Activated CD4-positive, alpha-beta T cell treated with anti-CD3 and anti-CD28 coated beads, Interleukin-2, amount 50 U/mL, for 16 hours (primary cell): ENCODE measurements around the gene TTC24.
"Not testable (repeated sequence)": the region's sequence is repeated elsewhere in the genome, so short reads cannot be mapped to it uniquely, and the experiment has no call there.

Experiments
- DNase-seq: peaks from one replicate; pipeline ENCODE4 v3.0.0-alpha.2; 2020

TTC24 gene

DNA sequence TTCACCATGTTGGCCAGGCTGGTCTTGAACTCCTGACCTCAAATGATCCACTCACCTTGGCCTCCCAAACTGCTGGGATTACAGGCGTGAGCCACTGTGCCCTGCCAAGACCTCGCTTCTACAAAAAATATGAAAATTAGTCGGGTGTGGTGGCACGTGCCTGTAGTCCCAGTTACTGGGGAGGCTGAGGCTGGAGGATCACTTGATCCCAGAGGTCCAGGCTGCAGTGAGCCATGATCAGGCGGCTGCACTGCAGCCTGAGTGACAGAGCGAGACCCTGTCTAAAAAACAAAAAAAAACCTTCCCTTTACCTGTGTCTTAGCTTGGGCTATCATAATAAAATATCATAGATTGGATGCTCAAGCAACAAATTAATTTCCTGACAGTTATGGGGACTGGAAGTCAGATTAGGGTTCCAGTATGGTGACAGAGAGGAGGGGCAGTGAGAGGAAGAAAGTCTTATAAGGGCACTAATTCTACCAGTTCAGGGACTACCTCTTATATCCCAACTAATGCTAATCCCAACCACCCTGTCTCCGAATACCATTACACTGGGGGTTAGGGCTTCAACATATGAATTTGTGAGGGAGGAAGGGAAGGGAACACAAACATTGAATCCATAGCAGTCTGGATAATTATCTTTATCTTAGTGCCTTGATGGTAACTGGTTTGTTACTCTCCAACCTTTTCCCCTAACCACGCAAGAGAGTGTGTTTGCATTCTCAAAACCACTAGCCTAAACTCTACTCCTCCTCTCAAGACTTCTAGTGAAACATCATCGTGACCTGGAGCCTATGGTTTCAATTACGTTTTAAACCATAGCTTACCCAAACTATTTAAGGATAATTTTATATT is 11.0 kb downstream of the TTC24 start:
- no peak for DNase-seq

DNA sequence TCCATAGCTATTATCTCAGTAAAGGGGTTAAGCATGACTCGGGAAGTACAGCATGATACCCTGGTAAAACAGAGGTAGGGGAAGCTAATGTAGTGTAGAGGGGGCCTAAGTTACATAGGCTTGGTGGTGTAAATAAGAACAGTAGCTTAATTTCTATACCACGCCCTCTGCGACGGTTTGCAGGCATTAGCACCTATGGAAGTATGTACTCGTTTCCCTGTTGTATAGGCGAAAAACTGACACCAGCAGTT is 11.6 kb downstream of the TTC24 start:
- DNase-seq, result no peak

DNA sequence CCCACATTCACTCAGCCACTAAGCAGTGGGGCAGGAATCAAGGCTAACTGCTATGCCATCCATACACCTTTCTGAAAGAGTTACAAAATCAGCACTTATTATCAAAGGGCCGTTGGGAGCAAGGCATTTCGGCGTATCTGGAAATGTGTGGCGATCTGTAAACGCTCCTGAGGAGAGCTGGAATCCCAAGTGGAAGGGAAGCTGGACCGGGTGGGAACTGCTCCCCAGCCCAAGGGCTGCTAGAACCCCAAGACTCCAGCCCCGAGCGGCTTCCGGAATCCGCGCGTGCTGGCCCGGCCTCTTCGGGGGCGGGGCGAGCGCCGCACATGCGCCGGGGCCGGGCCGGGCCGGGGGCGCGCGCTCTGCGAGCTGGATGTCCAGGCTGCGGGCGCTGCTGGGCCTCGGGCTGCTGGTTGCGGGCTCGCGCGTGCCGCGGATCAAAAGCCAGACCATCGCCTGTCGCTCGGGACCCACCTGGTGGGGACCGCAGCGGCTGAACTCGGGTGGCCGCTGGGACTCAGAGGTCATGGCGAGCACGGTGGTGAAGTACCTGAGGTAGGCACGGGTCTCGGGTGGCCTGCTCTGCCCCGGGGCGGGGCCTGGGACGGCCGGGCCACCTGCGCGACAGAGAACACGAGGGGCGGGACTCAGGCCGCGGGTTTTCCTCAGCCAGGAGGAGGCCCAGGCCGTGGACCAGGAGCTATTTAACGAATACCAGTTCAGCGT is 12.1 kb downstream of the TTC24 start, which contains the start of gene NAXE:
Gene NAXE (plus strand): TSS at position 345 of the 726 bp plus-strand sequence. CDS start 29 bp downstream, at position 374.
- DNase-seq, result peak; percentile 74

DNA sequence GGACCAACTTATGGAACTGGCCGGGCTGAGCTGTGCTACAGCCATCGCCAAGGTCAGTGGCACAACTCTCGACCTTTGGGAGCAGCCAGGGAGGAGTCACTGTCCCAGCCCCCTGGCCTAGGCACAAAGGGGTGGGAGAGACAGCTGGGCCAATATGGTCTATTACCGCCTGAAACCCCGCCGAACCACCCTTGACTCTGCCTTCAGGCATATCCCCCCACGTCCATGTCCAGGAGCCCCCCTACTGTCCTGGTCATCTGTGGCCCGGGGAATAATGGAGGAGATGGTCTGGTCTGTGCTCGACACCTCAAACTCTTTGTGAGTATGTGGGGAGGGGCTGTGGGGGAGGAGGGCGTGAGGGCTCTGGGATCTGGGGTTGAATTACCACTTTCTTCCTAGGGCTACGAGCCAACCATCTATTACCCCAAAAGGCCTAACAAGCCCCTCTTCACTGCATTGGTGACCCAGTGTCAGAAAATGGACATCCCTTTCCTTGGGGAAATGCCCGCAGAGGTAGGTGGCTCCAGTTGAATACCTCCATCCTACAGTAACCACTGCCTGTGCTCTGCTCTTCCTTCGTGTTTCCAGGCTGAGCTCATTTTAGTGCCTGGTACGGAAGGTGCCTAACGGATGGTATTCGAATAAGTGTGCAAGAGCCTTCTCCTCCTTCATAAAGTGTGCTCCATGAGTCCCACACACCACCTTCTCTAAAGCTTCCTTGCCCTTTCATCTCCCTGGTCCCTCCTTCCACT is 12.8 kb downstream of the TTC24 start:
- no peak for DNase-seq

DNA sequence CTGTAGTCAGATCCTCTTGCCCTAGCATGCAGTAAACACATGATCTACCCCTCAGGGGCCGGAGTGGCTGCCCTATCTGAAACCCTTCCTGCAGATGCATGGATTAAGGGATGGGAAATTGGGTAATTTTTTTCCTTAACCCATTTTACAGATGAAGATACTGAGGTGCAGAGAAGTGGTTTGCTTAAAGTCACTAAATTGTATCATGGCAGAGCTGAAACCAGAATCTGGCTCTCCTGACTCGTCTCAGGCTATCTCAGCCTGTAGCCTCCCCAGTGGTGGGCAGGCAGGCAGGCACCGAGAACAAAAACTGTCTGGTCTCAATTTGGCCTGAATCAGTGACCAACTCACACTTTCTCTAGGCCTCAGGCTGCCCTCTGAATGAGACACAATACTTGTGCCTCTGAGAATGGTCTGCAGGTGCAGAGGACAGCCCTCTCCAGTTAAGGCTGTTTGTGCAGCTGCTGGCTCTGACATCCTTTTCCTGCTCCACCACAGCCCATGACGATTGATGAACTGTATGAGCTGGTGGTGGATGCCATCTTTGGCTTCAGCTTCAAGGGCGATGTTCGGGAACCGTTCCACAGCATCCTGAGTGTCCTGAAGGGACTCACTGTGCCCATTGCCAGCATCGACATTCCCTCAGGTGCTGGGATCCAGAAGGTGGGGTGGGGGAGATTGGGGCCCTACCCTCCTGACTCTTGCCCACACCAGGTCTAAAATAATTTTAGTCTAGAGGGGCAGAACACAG is 13.6 kb downstream of the TTC24 start:
- no peak for DNase-seq

DNA sequence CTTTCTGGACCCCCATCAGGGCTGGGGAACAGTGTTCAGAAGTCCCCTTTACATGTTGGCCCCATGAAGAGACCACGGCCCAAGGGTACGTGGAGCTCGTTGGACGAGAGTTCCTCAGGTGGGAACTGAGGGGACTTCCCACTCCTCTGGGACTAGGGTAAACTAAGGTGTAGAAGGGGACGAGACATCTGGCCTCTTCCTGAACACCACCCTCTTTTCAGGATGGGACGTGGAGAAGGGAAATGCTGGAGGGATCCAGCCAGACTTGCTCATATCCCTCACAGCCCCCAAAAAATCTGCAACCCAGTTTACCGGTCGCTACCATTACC is 14.1 kb downstream of the TTC24 start:
- no peak for DNase-seq

DNA sequence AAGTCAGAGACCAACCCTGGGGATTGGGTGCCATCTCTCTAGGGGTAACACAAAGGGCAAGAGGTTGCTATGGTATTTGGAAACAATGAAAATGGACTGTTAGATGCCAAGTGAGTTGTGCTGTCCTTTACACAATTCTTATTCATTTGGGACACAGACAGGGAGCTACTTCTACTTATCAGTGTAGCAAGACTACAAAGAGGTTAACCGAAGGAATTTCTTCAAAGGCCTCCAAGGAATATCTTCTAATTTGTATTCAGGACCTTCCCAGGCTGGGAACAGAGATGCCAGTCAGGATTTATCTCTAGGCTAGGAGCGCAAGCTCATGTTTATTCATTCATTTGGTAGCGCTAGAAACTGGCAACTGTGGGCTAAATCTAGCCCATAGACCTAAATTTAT is 14.7 kb downstream of the TTC24 start:
- no peak for DNase-seq

DNA sequence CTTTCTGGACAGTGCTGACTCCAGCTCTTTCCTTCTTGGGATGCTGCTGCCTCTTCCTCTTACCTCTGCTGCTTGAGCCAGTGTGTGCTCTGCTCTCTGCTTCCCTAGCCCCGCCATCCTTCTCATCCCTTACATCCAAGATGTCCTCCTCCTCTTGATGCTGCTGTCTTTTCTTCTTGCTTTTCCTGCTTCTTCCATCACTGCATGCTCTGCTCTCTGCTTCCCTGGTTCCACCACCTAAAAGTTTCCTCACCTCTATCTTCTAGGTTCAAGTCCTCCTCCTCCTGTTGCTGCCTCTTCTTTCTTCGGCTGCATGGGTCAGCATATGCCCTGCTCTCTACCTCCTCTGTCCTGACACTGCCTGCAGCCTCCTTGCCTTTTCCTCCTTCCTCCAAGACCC is 15.5 kb downstream of the TTC24 start:
- DNase-seq, result no peak

DNA sequence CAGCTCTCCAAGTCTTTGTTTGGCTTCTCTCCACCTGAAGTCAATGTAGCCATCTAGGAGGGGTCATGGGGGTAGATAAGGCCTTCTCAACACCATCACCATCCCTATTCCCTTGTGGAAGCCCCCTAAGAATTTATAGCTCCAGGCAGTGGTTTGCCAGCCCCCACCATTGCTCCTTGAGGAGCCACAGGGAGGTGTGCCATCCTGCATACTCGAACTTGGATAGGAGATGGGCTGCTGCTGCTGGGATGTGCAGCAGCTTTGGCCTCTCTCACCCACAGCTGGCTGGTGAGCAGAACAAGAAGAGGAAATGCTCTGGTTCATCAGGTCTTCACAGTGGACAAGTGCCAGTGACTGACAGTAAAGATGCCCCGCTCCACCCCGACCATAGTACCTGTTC is 16.9 kb downstream of the TTC24 start:
- no peak for DNase-seq

DNA sequence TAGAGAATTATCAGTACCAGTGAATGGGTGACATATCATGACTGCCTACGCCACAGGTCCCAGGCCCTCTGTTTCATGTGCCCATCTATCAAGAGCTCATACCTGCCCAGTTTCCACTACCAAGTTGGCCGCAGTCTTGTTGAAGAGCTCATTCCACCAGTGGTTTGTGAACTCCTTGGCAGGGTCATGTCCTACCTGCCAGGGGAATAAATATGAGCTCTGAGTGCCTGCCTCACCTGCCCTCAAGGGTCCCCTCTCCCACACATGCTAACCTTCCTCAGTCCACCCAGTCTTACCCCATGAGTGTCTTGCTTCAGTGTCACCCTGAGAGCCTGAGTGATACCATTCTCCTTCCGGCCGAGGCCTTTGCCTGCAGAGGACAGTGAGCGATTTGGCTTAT is 18.6 kb downstream of the TTC24 start:
- DNase-seq, result no peak

DNA sequence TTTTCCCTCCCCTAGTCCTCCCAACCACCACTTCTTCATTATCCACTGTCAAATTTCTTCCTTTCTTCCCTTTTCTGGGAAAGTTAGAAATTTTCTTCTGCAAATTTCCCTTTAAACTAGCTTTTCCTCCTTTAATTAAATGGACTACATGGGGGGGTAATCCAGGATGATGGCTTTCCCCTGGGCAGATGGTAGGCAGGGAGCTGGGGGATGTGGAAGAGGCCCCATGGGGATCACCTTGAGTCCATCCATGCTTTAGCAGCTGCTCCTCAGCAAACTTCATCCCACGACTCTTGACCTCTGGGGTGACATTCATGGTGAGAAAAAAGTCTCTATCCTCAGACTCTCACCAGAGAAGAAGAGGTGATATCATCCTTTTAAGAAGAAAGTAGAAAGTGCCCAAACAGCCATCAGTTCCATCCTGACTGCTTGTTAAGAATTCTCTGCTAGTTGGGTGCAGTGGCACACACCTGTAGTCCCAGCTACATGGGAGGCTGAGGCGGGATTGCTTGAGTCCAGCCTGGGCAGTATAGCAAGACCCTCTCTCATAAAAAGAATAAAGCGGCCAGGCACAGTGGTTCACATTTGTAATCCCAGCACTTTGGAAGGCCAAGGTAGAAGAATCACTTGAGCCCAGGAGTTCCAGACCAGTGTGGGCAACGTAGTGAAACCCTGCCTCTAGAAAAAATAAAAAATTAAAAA is 19.4 kb downstream of the TTC24 start:
- DNase-seq, result no peak

DNA sequence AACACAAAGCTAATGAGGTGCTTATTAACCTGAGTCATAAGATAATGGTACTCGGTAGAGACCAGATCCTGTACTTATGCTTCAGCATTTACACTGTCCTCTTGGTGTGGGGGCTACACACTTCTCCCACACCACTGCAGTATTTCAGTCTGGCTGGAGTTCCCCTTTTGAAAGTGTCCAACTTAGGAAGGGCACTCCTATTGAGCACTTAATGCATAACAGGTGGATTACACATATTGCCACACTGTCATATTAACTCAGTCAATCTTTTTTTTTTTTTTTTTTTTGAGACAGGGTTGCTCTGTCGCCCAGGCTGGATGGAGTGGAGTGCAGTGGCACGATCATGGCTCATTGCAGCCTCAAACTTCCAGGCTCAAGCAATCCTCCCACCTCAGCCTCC is 20.3 kb downstream of the TTC24 start:
- DNase-seq, result peak; percentile 58

DNA sequence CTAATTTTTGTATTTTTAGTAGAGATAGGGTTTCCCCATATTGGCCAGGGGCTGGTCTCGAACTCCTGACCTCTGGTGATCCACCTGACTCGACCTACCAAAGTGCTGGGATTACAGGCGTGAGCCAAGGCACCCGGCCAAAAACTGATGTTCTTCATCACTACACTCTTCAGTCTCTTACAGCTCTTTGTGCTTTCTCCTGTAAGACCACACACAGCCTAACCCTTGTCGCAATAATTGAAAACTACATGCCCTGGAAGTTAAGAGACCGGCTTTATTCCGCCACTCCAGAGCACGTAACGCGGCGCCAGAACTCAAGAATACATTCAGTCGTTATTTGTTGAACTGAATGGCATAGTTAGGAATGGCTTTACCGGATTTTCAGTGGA is 21.2 kb downstream of the TTC24 start:
- no peak for DNase-seq

DNA sequence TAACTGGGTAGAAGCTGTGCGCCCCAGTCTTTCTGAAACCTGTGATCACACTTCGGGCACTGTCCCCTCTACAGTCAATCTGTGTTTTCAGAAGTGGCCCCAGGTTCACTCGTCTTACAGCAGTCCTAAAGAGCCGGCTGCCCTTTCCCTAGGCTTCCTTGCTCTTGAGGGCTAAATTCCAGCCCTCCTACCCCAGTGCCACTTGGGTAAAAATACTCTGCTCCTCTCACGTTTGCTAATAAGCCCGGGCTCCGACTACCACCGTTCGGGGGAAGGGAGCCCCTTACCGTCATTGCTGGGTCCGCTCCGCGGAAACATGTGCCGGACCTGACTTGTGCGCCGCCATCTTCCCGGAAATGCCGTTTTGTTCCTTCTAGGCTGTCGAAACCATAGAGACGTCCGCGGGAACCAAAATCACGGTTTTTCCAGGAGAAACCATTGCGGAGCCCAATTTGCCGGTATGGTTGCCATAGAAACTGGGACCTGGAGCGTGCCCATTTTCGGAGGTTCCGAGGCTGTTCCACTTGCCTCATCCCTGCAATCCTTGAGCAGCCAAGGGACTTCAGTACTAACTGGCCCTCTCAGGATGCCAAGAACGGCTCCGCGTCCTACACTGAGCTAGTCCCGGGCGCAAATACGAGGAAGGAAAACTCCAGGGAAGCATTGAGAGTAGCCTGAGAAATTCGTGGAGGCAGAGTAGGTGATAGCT is 21.8 kb downstream of the TTC24 start, which contains the start of gene GPATCH4:
Gene GPATCH4 (minus strand): TSS at position 358 of the 709 bp plus-strand sequence.
- peak; percentile 89 for DNase-seq

DNA sequence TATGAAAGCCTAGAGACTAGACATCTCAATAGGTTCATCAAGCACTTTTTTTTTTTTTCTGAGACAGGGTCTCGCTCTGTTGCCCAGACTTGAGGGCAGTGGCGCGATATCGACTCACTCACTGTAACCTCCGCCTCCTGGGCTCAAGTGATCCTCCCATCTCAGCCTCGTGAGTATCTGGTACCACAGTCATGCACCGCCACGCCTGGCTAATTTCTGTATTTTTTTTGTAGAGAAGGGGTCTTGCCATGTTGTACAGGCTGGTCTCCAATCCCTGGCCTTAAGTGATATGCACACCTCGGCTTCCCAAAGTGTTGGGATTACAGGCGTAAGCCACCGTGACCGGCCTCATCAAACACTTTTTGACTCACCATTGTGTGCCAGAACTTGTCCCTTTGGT is 22.4 kb downstream of the TTC24 start:
- no peak for DNase-seq

DNA sequence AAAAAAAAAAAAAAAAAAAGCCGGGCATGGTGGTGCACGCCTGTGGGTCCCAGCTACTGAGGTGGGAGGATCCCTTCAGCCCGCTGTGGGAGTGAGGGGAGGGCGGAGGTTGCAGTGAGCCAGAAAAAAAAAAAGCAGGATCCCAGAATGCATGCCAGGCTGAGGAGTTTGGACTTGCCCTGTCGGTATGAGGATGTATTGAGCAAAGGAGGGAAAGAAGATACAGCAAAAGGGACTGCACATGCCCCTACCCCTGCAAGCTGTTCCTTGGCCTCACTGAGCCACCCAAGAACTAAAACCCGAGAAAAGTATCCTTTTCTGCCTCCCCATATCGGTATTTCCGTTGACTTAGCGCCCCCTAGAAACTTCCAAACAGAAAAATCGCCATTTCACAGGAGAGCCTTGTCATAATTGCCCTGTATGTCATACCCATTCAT is 23.1 kb downstream of the TTC24 start:
- peak; percentile 36 for DNase-seq

DNA sequence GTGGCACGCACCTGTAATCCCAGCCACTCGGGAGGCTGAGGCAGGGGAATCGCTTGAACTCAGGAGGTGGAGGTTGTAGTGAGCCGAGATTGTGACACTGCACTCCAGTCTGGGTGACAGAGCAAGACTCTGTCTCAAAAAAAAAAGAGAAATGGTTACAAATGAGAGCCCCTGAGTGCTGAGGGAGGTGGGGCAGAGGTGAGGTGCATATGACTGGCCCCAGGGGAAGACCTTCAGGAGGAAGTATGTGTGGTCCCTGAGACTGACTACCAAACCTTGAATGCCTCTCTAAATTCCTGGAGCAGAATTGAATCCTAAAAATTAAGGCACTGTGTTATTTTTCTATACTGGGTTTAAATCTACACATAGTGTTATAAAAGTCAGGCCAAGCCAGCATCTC is 27.8 kb downstream of the TTC24 start:
- DNase-seq, result not testable (repeated sequence)

DNA sequence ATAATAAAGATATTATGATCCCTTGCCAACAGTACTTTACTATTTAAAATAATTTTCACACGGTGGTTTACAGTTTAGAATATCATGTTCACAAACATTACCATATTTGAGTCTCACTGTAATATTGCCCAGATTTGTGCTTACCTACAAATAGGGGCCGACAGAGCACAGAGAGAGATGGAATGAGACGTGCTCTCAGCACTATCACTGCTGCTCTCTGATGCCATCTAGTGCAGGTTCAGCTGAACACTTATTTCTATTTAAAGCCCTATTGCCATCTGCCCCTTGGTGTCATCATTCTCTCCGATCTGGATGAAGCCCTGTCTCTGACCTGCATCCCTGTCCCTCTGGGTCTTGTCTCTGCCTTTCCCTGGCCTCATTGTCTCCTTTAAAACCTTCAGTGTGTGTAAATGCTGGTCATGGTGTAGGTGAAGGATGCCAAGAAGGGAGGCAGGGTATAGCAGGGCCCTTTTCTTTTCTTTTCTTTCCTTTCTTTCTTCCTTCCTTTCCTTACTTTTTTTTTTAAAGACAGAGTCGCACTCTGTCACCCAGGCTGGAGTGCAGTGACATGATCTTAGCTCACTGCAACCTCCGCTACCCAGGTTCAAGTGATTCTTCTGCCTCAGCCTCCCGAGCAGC is 28.6 kb downstream of the TTC24 start:
- peak; percentile 78 for DNase-seq

DNA sequence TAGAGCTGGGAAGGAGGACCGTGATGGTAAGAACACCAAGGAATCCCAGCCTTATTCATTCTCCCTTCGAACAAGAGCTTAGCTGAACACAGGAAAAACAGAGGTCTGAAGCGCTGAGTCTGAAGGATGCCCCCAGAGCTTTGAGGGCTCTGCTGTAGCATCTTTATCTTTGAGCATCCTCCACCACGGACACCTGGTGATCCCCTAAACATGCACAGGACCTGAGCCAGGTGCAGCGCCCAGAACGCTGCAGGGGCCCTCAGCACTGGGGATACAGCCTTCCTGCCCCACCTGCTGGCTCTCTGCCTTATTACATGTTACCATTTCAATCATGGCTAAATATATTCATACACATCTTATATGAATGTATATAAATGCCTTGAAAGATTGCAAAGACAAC is 29.5 kb downstream of the TTC24 start:
- DNase-seq, result peak; percentile 51

DNA sequence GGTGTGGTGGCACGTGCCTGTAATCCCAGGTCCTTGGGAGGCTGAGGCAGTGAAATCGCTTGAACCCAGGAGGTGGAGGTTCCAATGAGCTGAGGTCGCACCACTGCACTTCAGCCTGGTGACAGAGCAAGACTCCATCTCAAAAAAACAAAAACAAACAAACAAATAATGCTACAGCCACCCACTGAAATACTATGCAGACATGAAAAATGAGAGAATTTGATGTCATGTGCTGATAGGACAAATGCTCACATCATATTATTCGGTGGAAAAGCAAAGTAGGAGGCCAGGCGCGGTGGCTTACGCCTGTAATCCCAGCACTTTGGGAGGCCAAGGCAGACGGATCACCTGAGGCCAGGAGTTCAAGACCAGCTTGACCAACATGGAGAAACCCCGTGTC is 30.5 kb downstream of the TTC24 start:
- not testable (repeated sequence) for DNase-seq

DNA sequence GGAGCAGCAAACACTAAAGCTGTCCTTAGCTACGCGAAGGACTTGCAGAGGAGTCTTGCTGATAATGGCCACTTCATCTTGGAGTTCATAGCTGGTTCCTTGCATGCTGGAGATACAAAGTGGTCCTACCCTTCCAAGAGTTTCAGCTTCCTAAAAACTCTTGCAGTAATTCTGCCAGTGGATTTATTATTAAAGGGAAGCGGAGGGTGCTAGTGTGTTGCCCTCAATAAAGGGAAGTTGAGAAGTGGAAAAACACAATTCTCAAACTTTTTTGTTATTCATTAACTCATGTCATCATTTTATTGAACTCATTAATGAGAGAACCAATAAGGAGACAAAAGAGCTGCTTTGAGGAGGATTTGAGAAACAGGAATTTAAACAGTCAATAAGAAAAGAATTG is 33.1 kb downstream of the TTC24 start:
- no peak for DNase-seq
